HepG2 (cell line): Measurements from ENCODE around the gene GNAL. TPM values are rescaled to one million over a fixed set of nuclear protein-coding genes. Genes with fewer than 3 reads are reported as not detected.

Experiments used
- ATAC-seq: fragments of 200-7000 bp; cut with Tn5 transposase; 3 replicates; pipeline ENCODE4 v1.9.1; 2020; ENCODE audit warnings: mild to moderate bottlenecking, moderate library complexity
- BruUV-seq: library from RNA; stranded (reverse); fragments of 400-500 nt; replicated peaks from 2 replicates; lab custom pipeline; 2021; lab: Mats Ljungman, UMichigan
- CTCF ChIA-PET: fragments of 300-600 bp; formaldehyde crosslinking; extraction: SDS; loops from one replicate; lab custom pipeline; 2021; ENCODE audit warnings: low total read pairs, inconsistent platforms, low intra/inter-chr PET ratio; lab: Yijun Ruan, JAX
- POLR2A ChIA-PET: fragments of 350-600 bp; sonication (Branson Sonifier 250); formaldehyde crosslinking; loops from one replicate; lab custom pipeline; 2020; ENCODE audit warnings: antibody characterized with exemption, inconsistent platforms; lab: Yijun Ruan, JAX
- DNase-seq: peaks from one replicate; pipeline ENCODE4 v3.0.0-alpha.2; 2015; ENCODE audit warnings: low spot score
- FAIRE-seq: peaks from 3 replicates; lab custom pipeline; 2011; peaks lifted over from hg19 to GRCh38; lab: Jason Lieb, UNC
- H2AFZ ChIP-seq: one replicate; pipeline ENCODE4 v1.6.1; 2011; ENCODE audit warnings: low read length, inconsistent platforms
- H3K27ac ChIP-seq: fragments of 300-600 bp; 3 replicates; pipeline ENCODE4 v1.8.0; 2011; ENCODE audit warnings: mixed run types, mild to moderate bottlenecking, mixed read lengths, low read length, inconsistent platforms; ENCODE audit not compliant: insufficient read depth; ENCODE audit errors: extremely low read length
- H3K27me3 ChIP-seq, 2 experiments: fragments of 200-600 bp in 1 of 2; 2 replicates in 1 of 2; 3 replicates in 1 of 2; pipeline versions ENCODE4 v1.6.0 to v1.8.0; 2011; ENCODE audit warnings: low read length in 2 of 2, mild to moderate bottlenecking in 2 of 2, moderate library complexity in 2 of 2, inconsistent platforms in 1 of 2; ENCODE audit not compliant: insufficient read depth in 2 of 2, control insufficient read depth in 1 of 2
- H3K36me3 ChIP-seq, 2 experiments: fragments of 200-600 bp in 1 of 2; replicated peaks in 1 of 2; 2 replicates in 1 of 2; 3 replicates in 1 of 2; pipeline versions ENCODE4 v1.5.1 to v1.8.0; 2011; ENCODE audit warnings: low read length in 2 of 2, inconsistent platforms in 1 of 2; ENCODE audit not compliant: insufficient read depth in 2 of 2, control insufficient read depth in 1 of 2
- H3K4me1 ChIP-seq: 2 replicates; pipeline ENCODE4 v1.5.1; 2012; ENCODE audit warnings: low read length, inconsistent platforms; ENCODE audit not compliant: insufficient read depth
- H3K4me2 ChIP-seq: 2 replicates; pipeline ENCODE4 v1.6.0; 2011; ENCODE audit warnings: low read depth, low read length, inconsistent platforms
- H3K4me3 ChIP-seq, 3 experiments: fragments of 200-600 bp in 1 of 3; sonication (generic), shearing (Covaris generic) in 1 of 3; replicated peaks in 1 of 3; 2 replicates each; pipeline ENCODE4 v1.5.1; 2011 to 2016; ENCODE audit warnings: low read length in 3 of 3, inconsistent platforms in 2 of 3, low read depth in 2 of 3, mild to moderate bottlenecking in 2 of 3, control low read depth in 1 of 3, mixed read lengths in 1 of 3; ENCODE audit not compliant: insufficient read depth in 1 of 3
- H3K79me2 ChIP-seq: one replicate; pipeline ENCODE4 v1.6.1; 2011; ENCODE audit warnings: low read length, inconsistent platforms; ENCODE audit not compliant: insufficient read depth
- H3K9ac ChIP-seq: 2 replicates; pipeline ENCODE4 v1.6.0; 2011; ENCODE audit warnings: mild to moderate bottlenecking, low read depth, low read length, inconsistent platforms; ENCODE audit not compliant: insufficient read depth
- H3K9me3 ChIP-seq: 2 replicates; pipeline ENCODE4 v1.5.1; 2012; ENCODE audit warnings: mild to moderate bottlenecking, low read length
- H4K20me1 ChIP-seq: 2 replicates; pipeline ENCODE4 v1.6.0; 2011; ENCODE audit warnings: inconsistent platforms, mild to moderate bottlenecking, low read length, moderate library complexity; ENCODE audit not compliant: insufficient read depth
- JUND ChIP-seq: sonication (generic); formaldehyde crosslinking; IDR thresholded peaks from 2 replicates; pipeline ENCODE4 v1.8.0; 2022; ENCODE audit warnings: mild to moderate bottlenecking, missing genetic modification reagents
- PAX8 ChIP-seq: sonication (generic); formaldehyde crosslinking; IDR thresholded peaks from 2 replicates; pipeline ENCODE4 v1.8.0; 2022; ENCODE audit warnings: mild to moderate bottlenecking, missing genetic modification reagents, borderline replicate concordance
- SALL2 ChIP-seq: sonication (generic); formaldehyde crosslinking; IDR thresholded peaks from 2 replicates; pipeline ENCODE4 v1.8.1; 2023; ENCODE audit warnings: mild to moderate bottlenecking, missing genetic modification reagents, inconsistent platforms
- ZMAT5 ChIP-seq: sonication (generic); formaldehyde crosslinking; IDR thresholded peaks from 2 replicates; pipeline ENCODE4 v1.5.0; 2020; ENCODE audit warnings: mild to moderate bottlenecking, low read depth, missing genetic modification reagents, borderline replicate concordance
- ZNF142 ChIP-seq: sonication (generic); formaldehyde crosslinking; IDR thresholded peaks from 2 replicates; pipeline ENCODE4 v1.4.0; 2020; ENCODE audit warnings: missing genetic modification reagents
- ZNF577 ChIP-seq: sonication (generic); formaldehyde crosslinking; IDR thresholded peaks from 2 replicates; pipeline ENCODE4 v1.4.0; 2020; ENCODE audit warnings: mild to moderate bottlenecking, low read depth, missing genetic modification reagents, borderline replicate concordance
- ZNF777 ChIP-seq: sonication (generic); formaldehyde crosslinking; IDR thresholded peaks from 2 replicates; pipeline ENCODE4 v1.4.0; 2020; ENCODE audit warnings: missing genetic modification reagents
- ZSCAN30 ChIP-seq: sonication (generic); formaldehyde crosslinking; IDR thresholded peaks from 2 replicates; pipeline ENCODE4 v1.5.0; 2020; ENCODE audit warnings: mild to moderate bottlenecking, missing genetic modification reagents
- WGBS: methylation state at CpG from one replicate; pipeline ENCODE4 v1.1.6; 2017; ENCODE audit warnings: low lambda C conversion rate; 5-methylcytosine and 5-hydroxymethylcytosine counted together
- in situ Hi-C: cut with HindIII; loops from 2 replicates; pipeline ENCODE4 v1.10.0; 2017; ENCODE audit warnings: low pct_unique_long_range_greater_than_20kb; ENCODE audit not compliant: extremely low pct_ligation_motif_present
- intact Hi-C: fragments of 100-400 bp; cut with micrococcal nuclease; formaldehyde crosslinking; loops from one replicate; pipeline ENCODE4 v1.10.0; 2022; ENCODE audit not compliant: unreplicated experiment
- polyA plus RNA-seq, 8 experiments: library from polyadenylated mRNA; depleted of rRNA in 3 of 8; stranded (reverse) in 7 of 8; unstranded in 1 of 8; fragments of >200 nt; fragmentation: Illumina TruSeq in 4 of 8; extraction: Trizol in 4 of 8; gene quantifications; 2 replicates each; pipeline versions ENCODE4 v1.2.1 to v1.2.3, GENCODE V29; 2011 to 2016; ENCODE audit warnings: low read depth in 4 of 8, missing spikeins in 1 of 8, mixed read lengths in 1 of 8; ENCODE audit not compliant: insufficient read depth in 1 of 8
- total RNA-seq, 5 experiments: library from RNA; depleted of rRNA; stranded (reverse); fragments of >200 nt; fragmentation: Illumina TruSeq; extraction: Trizol; gene quantifications; 2 replicates each; pipeline ENCODE4 v1.2.3, GENCODE V29; 2016; ENCODE audit warnings: low read depth in 1 of 5
- TF ChIP-seq, protein P1 (sequence below): sonication (generic); formaldehyde crosslinking; IDR thresholded peaks from 2 replicates; pipeline ENCODE4 v1.5.0; 2020; ENCODE audit warnings: missing genetic modification reagents
- TF ChIP-seq, protein P2 (sequence below): sonication (generic); formaldehyde crosslinking; IDR thresholded peaks from 2 replicates; pipeline ENCODE4 v1.4.0; 2020; ENCODE audit warnings: mild to moderate bottlenecking, missing genetic modification reagents

GNAL gene
- total and polyA plus RNA-seq, 2 of the 13 experiments (the other 11 are each of a cell fraction or from before 2014, with no cell fraction given): 0.87 to 1.4 TPM

GRCh38 chr18:11672846-11673454 is 16.1 kb upstream of the GNAL start:
- H4K20me1 ChIP-seq: no peaks in the 10 kb centered on the region
- no peaks in the 10 kb centered on the region for H3K9me3 ChIP-seq
- ChIA-PET CTCF (no interaction called here), POLR2A (no interaction called here)
- H3K4me3 ChIP-seq: no peak overlapping the region
- intact Hi-C loops (no loop called here), in situ Hi-C loops (no loop called here)
- DNase-seq: no peak
- FAIRE-seq: no peak
- no peak overlapping the region for H2AFZ ChIP-seq
- H3K36me3 ChIP-seq: no peaks in the 10 kb centered on the region
- H3K79me2 ChIP-seq: no peaks in the 10 kb centered on the region
- 0% methylated on average over 2 of the region's 8 CpGs for WGBS
- H3K4me2 ChIP-seq: no peak overlapping the region
- peaks cover 5 to 41% of the 10 kb centered on the region in 2 experiments; a peak in 3 of 5 replicates for H3K27me3 ChIP-seq
- BruUV-seq: no TSS peak
- no peak overlapping the region for H3K27ac ChIP-seq
- no peak for ATAC-seq
- no peak for TF ChIP-seq ZSCAN30
- no peak for TF ChIP-seq ZNF777 (CRISPR knock-in tag)
- TF ChIP-seq, protein P1, sequence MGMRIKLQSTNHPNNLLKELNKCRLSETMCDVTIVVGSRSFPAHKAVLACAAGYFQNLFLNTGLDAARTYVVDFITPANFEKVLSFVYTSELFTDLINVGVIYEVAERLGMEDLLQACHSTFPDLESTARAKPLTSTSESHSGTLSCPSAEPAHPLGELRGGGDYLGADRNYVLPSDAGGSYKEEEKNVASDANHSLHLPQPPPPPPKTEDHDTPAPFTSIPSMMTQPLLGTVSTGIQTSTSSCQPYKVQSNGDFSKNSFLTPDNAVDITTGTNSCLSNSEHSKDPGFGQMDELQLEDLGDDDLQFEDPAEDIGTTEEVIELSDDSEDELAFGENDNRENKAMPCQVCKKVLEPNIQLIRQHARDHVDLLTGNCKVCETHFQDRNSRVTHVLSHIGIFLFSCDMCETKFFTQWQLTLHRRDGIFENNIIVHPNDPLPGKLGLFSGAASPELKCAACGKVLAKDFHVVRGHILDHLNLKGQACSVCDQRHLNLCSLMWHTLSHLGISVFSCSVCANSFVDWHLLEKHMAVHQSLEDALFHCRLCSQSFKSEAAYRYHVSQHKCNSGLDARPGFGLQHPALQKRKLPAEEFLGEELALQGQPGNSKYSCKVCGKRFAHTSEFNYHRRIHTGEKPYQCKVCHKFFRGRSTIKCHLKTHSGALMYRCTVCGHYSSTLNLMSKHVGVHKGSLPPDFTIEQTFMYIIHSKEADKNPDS: no peak
- TF ChIP-seq ZNF577: no peak
- no peak for TF ChIP-seq ZMAT5 (CRISPR knock-in tag)
- no peak for TF ChIP-seq SALL2 (CRISPR knock-in tag)
- TF ChIP-seq JUND (CRISPR knock-in tag): no peak
- TF ChIP-seq, protein P2, sequence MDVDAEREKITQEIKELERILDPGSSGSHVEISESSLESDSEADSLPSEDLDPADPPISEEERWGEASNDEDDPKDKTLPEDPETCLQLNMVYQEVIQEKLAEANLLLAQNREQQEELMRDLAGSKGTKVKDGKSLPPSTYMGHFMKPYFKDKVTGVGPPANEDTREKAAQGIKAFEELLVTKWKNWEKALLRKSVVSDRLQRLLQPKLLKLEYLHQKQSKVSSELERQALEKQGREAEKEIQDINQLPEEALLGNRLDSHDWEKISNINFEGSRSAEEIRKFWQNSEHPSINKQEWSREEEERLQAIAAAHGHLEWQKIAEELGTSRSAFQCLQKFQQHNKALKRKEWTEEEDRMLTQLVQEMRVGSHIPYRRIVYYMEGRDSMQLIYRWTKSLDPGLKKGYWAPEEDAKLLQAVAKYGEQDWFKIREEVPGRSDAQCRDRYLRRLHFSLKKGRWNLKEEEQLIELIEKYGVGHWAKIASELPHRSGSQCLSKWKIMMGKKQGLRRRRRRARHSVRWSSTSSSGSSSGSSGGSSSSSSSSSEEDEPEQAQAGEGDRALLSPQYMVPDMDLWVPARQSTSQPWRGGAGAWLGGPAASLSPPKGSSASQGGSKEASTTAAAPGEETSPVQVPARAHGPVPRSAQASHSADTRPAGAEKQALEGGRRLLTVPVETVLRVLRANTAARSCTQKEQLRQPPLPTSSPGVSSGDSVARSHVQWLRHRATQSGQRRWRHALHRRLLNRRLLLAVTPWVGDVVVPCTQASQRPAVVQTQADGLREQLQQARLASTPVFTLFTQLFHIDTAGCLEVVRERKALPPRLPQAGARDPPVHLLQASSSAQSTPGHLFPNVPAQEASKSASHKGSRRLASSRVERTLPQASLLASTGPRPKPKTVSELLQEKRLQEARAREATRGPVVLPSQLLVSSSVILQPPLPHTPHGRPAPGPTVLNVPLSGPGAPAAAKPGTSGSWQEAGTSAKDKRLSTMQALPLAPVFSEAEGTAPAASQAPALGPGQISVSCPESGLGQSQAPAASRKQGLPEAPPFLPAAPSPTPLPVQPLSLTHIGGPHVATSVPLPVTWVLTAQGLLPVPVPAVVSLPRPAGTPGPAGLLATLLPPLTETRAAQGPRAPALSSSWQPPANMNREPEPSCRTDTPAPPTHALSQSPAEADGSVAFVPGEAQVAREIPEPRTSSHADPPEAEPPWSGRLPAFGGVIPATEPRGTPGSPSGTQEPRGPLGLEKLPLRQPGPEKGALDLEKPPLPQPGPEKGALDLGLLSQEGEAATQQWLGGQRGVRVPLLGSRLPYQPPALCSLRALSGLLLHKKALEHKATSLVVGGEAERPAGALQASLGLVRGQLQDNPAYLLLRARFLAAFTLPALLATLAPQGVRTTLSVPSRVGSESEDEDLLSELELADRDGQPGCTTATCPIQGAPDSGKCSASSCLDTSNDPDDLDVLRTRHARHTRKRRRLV (CRISPR knock-in tag): no peak
- no peak for TF ChIP-seq PAX8 (CRISPR knock-in tag)
- no peak for TF ChIP-seq ZNF142 (CRISPR knock-in tag)
- no peak overlapping the region for H3K9ac ChIP-seq
- no peaks in the 10 kb centered on the region for H3K4me1 ChIP-seq
